Inflammatory macrophage treated with lipopolysaccharide for 4 hours (primary cell): ENCODE data around the gene SMYD3.
"Not testable (repeated sequence)": the region's sequence is repeated elsewhere in the genome, so short reads cannot be mapped to it uniquely, and the experiment has no call there.

Experiments used
- DNase-seq: peaks from one replicate; pipeline ENCODE4 v3.0.0-alpha.2; 2020

SMYD3 gene

DNA sequence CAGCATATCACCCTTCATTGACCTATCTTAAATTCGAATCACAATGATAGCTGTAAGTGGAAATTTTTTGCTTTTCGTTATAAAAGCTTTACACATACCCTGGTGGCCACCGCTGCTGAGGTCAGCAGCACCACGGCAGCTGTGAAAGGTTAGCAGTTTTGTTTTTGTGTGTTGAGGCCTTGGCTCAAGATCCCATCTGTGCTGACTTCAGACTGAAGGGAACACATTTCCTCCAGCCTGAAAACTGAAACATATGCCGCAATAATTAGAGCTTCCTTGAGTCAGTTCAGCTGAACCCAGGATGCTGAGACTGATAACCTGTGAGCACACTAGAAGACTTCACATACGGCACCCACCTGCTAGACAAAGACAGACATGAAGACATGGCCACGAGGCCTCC, 103.0 kb downstream of the SMYD3 start:
- no peak for DNase-seq

DNA sequence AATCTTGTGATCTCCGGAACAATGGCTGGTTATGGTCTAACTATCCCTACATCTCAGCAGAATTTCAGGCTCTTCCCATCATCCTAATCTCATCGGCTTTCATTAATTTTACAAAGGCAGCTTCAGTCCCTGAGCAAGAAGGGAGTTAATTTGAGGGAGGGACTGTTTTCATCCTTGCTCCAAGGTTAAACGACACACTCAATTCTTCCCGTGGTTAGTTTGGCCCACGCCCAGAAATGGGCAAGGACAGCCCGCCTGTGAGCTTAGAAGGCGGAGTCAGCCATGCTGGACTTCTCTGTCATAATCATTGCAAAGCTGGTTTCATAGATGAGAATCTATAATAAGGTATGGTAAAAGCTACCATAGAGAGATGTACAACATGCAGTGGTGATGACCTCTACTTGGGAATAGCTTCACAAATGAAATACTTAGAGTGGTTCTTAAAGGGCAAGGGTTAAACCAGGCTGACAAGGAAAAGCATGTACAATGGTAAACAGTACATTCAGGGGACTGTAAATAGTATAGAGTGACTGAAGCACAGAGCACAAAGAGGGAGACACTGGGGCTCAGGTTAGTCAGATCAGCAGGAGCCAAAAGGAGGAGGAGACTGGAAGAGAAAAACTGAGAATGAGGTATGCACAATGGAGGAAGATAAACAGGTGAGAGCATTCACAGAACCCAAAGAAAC, 108.8 kb downstream of the SMYD3 start:
- DNase-seq = no peak

DNA sequence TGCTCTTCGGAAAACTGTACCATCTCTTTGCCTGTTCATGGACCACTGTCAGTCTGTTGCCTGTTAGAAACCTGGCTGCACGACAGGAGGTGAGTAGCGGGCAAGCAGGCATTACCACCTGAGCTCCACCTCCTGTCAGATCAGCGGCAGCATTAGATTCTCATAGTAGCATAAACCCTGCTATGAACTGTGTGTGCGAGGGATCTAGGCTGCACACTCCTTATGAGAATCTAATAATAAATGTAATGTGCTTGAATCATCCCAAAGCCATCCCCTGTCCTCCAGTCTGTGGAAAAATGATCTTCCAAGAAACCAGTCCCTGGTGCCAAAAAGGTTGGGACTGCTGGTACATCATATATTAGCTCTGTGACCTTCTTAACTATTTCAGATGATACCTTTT, 110.0 kb downstream of the SMYD3 start:
- DNase-seq = no peak

DNA sequence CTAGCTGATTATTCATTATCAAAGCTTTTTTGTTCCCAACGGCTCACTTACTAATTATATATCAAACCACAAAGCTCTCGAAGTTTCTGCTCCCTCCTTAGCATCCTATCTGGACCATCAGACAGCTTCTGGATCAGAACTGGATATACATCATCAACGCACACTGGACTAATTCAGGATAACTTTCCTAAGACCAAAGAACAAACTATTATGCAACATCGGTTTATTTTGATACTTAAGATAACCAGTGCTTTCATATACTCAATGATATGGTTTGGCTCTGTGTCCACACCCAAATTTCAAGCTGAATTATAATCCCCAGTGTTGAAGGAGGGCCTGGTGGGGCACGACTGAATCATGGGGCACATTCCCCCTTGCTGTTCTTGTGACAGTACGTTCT, 110.8 kb downstream of the SMYD3 start:
- DNase-seq = no peak

DNA sequence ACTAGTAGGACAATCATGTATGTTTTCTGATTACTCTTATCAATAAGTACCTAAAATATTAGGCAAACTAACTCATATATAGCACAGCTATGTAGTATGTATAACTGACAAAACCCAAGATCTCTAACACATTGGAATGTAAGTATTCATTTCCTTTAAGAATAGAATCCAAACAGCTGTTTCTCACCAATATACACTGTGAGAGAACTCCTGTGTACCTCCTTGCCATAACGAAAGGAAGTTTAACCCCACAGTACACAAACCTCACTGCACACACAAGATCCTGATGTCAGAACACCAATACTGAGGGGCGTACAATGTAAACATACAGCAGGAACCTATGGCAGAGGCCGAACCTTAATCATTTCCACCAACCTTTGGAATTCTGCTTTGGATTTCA, 113.0 kb downstream of the SMYD3 start:
- no peak for DNase-seq

DNA sequence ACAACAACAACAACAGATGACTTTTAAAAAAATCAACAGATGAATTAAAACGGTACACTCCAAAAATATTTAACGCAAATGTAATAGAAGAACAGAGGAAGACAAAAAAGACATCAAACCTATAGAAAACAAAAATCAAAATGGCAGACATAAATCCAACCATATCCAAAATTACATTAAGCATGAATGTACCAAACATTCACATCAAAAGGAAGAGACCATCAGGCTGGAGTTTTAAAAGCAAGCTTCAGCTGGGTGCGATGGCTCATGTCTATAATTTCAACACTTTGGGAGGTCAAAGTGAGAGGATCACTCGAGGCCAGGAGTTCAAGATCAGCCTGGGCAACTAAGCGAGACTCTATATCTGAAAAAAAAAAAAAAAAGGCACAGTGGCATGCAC, 116.2 kb downstream of the SMYD3 start:
- no peak for DNase-seq

DNA sequence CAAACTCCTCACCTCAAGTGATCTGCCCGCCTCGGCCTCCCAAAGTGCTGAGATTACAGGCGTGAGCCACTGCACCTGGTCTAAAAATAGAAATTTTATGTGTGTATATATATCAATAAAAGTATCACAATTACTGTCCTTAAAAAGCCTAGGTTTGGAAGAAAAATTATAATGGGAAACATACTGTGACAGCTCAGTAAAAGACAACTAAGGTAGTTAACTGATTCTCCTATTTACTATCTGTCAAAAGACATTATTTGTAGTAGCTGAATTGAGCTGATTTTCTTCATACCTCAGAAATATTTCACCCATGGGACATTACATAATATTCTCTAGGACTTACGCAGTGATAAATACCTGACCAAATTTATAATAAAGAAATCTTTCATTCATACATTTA, 122.5 kb downstream of the SMYD3 start:
- no peak for DNase-seq

DNA sequence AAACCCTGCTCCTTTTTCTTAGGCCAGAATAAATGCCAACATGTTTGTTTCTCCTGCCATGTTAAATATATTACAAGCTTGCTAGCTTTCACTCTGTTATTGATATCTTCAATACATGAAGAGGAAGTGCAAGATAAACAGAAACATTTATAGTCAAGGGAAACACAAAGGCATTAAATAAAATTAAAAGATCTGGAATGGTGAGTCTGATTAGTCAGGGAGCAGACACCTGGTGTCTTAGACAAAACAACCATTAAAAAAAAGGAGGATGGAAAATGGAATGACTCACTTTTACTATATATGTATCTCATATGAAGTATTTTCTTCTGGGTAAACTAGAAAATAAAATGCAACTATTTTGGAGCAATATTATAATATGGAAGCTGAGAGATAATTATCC, 123.3 kb downstream of the SMYD3 start:
- no peak for DNase-seq

DNA sequence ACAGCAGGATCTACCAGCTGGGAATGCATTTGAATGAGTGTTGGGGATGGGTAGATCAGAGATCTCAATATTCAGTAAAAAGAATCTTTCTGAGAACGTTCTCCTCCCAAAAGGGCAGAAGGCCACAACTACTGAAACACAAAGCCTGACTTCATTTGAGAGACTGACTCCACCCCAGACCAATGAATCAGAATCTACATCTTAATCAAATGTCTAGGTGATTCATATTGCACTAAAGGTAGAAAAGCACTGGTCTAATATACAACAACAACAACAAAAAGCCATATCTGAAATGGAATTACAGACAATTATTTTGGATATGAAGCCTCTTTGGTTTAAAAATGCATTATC, 123.9 kb downstream of the SMYD3 start:
- DNase-seq = no peak

DNA sequence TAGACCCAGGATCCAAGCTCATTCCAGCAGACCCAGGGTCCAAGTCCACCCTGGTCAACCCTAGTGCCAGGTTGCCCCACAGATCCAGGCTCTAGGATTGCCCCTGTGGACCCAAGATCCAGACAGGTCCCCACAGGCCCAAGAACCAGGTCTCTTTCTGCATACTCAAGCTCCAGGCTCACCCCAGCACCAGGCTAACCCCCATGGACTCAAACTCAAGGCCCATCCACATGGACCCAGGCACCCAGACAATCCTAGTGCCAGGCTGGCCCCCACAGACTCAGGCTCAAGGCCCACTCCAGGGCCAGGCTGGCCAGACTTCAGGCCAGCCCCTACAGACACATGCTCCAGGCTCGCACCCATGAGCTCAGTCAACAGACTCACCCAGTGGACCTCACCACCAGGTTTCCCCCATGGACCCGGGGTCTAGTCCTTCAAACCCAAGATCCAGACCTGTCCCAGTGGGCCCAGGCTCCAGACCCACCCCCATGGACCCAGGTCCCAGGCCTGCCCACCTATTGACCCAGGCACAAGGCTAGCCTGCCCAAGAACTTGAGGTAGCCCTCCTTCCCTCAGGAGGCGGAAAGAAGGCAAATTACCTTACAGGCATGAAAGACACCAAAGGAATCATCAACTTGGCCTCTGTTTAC, 124.4 kb downstream of the SMYD3 start:
- no peak for DNase-seq

DNA sequence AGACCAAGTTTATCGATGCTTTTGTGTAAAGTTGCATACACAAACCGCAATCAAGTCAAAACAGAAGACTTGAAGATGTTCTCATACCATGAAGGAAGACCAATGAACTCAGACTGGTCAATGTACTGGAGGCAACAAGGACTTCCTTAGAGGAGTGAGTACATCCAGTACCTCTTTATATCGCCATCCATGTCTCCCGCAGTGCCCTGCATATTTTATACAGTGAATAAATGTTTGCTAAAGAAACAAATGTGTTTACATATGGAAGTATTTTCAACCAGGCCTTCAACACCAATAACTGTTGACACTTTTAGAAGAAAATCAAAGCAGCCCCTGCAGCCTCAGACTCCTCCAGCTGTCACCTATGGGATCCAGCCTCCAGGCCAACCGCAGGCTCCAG, 125.6 kb downstream of the SMYD3 start:
- DNase-seq = no peak

DNA sequence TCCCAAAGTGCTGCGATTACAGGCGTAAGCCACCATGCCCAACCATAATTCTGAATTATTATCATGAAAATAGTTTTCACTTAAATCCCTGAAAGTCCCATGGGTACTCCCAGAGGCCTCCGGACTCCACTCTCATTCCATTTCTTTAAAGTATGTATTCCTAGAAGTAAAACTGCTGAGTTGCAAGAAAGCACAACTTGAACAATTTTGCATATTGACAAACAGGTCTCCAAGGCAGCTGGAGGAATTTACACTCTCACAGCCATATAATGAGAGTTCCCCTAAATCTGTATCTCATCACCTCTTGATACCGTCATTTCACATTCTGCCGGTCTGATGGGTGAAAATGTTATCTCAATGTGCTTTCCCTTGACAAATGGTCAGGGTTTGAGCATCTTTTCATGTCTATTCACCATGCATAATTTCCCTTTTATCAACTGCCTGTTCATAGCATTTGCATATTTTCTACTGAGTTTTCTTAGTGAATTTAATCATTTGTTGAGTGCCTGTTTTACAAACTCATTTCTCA, 129.4 kb downstream of the SMYD3 start:
- no peak for DNase-seq

DNA sequence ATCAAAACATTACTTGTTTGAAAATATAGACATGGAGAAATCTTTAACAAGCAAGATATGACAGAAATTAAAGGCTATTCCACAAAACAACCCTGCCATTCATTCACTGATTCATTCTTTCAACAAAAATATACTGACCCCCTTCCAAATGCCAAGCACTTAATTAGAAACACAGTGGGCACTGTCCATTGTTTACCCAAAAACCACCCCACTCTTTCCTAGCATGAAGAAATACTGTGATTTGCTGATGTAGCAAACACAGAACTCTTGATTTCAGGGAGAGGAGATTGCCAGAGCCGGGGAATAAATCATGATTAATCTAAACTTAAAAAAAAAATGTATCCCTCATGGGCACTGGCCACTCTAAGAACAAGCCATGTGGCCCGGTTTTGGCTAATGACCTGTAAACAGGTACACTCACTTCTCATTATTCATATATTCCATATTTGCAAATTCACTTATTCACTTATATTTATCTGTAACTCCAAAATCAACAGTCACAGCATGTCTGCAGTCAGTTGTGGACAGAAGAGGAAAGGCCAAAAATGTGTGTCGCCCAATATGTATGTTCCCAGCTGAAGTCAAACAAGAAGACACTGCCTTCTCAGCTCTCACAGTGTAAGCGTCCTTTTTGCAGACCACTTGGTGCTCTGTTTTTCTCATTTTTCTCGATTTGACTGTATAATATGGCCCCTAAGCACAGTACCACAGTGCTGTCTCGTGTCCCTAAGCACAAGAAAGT, 133.1 kb downstream of the SMYD3 start:
- DNase-seq = no peak

DNA sequence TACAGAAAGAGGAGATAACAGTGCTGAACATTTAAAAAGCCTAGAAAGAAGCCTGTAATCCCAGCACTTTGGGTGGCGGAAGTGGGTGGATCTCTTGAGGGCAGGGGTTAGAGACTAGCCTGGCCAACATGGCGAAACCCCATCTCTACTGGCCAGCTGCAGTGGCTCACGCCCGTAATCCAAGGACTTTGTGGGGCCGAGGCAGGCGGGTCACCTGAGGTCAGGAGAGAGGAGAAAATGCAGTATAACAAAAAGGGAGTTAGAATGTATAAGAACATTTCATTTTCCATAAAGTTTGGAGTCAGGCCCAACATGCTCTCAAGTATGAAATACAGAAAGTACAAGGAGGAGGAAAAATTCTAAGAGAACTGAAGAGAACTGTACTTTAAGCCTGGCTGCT, 134.5 kb downstream of the SMYD3 start:
- DNase-seq = no peak

DNA sequence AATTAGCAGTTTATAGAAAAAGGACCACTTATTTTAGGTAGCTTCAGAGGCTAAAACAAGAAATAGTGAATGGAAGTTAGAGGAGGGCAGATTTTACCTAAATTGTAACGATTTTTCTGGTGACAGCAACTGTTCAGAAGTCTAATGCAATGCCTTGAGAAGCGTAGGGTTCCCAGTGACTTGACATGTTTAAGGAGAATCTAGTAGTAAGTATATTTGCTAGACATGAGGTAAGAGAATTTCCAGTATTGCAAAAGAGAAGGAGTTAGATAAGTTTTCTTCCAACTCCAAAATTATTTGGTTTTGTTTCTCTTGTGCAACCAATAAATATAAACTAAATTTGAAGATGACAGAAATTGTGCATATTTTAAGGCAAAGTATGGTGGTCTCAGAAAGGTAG, 140.0 kb downstream of the SMYD3 start:
- peak; percentile 20 for DNase-seq

DNA sequence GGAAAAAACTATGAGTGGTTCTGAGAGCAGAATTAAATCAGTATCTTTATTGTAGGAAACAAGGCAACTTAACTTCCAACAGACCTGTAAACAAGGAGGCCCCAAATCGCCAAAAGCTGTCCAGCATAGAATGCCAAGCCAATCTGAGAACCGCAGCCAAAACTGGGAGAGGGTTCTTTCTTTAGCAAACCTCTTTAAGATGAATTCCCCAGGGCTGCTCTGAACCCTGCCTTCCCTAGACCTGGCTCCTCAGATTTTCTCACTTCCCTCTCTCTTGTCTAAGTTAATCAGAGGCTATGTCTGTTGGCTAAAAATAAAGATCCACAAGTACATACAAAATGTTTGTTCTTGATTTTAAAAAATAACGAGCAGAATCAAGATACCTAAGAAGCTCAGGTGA, 141.4 kb downstream of the SMYD3 start:
- no peak for DNase-seq

DNA sequence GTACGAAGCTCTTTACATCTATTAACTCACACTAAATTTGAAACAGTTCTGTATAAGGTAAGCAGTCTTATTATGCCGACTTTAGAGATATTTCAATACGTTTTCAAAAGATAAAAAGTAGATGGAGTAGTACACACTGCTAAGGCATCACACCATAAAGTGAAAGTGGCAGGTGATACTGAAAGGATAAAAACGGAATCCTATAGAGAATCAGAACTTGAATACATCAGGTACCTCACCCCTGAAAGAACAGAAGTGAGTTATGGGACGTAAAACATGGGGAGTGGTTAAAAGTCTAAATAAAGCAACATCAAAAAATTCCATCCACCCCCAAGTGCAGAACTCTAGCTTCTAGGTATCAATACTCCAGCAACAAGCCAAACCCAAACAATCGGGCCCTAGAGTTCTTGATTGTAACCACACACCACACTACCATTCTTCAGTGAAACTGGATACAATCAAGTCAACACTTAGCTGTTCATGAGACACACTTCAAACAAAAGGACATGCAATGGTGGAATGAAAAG, 142.6 kb downstream of the SMYD3 start:
- no peak for DNase-seq

DNA sequence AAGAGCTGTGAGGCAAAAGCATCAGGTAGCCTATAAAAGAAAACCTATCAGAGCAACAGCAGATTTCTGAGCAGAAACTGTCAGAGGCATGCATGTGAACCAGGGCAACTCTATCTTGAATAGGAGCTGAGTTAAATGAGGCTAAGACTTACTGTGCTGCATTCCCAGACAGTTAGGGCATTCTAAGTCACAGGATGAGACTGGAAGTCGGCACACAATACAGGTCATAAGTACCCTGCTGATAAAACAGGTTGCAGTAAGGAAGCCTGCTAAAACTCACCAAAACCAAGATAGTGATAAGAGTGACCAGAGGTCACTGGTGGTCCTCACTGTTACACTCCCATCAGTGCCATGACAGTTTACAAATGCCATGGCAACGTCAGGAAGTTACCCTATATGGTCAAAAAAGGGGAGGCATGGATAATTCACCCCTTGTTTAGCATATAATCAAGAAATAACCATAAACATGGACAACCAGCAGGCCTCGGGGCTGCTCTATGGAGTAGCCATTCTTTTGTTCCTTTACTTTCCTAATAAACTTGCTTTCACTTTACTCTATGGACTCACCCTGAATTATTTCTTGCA, 150.0 kb downstream of the SMYD3 start:
- not testable (repeated sequence) for DNase-seq

DNA sequence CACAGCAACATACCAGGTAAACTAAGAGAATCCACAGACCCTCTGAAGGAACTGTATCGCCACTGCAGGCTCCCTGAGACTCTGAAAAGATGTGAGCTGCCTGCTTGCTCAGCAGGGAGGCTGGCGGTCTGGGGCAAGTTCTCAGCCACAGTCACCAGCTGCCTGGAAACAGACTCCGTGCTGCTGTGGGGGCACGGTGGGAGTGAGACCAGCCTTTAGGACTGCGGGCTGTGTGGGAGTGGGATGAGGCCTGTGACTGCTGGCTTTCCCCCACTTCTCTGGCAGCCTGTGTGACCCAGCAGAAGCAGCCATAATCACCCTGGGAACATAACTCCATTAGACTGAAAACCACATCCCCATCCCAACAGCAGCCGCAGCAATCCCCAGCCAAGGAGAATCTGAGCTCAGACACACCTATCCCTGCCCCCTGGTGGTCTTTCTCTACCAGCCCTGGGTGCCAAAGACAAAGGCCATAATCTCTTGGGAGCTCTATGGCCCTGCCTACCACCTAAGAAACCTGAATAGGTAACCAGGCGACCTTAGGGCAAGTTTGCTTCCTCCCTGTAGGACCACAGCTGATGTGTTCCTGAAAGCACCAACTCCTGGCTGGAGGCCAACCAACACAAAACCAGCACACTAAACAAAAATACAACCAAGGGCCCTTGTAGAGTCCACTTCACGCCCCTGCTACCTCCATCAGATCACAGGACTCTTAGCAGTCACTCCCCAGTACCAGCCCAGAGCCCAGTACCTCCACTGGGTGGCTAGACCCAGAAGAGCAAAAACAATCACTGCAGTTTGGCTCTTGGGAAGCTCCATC, 151.5 kb downstream of the SMYD3 start:
- DNase-seq = no peak

DNA sequence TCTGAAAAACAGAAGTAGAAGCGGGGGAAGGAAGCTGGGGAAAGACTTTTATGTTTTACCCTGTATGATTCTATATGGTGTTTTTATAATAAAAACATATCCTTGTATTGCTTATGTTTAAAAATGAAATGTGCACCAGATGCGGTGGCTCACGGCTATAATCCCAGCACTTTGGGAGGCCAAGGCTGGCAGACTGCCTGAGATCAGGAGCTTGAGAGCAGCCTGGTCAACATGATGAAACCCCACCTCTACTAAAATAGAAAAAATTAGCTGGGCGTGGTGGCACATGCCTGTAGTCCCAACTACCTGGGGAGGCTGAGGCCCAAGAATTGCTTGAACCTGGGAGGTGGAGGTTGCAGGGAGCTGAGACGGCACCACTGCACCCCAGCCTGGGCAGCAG, 155.4 kb downstream of the SMYD3 start:
- no peak for DNase-seq

DNA sequence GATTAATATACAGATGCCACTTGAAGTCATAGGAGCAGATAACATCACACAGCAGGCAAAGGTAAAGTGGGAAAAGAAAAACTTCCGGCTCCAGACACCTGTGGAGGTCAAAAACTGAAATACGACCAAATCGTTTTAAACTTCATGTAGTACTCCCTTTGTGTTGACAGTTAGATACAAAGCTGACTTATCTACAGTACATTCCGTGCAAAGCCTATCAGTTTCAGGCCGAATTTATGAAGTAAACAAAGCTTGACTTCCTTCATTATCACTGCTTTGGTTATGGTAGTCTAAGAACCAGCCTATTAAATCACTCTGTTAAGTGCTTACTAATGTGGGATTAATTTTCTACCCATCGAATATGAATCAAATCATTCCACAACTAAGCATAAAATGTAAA, 156.3 kb downstream of the SMYD3 start:
- DNase-seq = no peak

DNA sequence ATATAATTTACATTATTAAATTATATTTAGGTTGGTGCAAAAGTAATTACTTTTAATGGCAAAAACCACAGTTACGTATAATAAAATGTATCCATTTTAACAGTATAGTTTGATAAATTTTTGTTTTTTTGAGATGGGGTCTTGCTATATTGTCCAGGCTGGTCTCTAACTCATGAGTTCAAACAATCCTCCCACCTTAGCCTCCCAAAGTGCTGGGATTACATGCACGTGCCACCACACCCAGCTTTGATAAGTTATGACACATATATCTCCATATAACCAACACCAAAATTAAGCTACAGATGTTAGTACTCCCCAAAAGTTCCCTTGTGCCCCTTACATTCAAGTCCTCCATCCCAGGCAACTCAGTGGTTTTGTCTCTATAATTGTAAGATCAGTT, 163.1 kb downstream of the SMYD3 start:
- DNase-seq = no peak

DNA sequence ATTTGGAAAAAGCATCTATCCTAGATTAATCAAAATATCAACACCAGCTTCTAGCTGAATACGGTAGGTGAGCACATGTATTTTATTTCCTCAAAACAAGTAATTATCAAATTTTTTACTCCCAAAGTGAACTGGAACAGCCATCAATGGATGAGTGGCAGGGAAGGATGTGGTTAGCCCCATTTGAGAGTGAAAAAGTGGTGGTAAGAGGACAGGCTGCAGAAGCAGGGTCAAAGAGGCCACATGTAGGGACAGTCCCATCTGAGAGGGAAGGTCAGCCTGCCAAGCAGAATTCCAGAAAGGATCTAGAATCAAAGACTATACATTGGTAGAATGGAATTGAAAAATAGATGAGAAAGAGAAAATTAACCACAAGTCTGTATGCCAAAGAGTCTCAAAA, 163.8 kb downstream of the SMYD3 start:
- DNase-seq = no peak
